Bone marrow (tissue), 2 donors: ENCODE results near the gene IAPP.
"Not testable (repeated sequence)": the region's sequence is repeated elsewhere in the genome, so short reads cannot be mapped to it uniquely, and the experiment has no call there.

ENCODE experiments used
- DNase-seq, 2 donors: peaks; one replicate each; lab custom pipeline; 2025; lab: John Stamatoyannopoulos, UW

IAPP gene

GRCh38 chr12:21379218-21379617, 6.5 kb downstream of the IAPP start:
- no peak for DNase-seq

- not testable (repeated sequence) for DNase-seq
These were observed 8.6 kb downstream of the IAPP start for GRCh38 chr12:21381320-21381719.

GRCh38 chr12:21384261-21384660, 11.6 kb downstream of the IAPP start:
- no peak for DNase-seq

DNA sequence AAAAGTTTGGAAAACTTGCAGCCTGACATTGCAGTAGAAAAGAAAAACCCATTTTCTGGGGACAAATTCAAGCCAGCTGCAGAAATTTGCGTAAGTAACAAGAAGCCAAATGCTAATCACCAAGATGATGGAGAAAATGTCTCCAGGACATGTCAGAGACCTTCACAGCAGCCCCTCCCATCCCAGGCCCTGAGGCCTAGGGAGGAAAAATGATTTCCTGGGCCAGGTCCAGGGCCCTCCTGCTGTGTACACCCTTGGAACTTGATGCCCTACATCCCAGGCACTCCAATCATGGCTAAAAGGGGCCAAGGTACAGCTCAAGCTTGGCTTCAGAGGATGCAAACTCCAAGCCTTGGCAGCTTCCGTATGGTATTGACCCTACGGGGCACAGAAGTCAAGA, 14.5 kb downstream of the IAPP start:
- DNase-seq, result no peak

- DNase-seq, result no peak
These were observed 19.7 kb downstream of the IAPP start for GRCh38 chr12:21392384-21392783.

GRCh38 chr12:21394828-21395626, 22.3 kb downstream of the IAPP start:
- not testable (repeated sequence) for DNase-seq

DNA sequence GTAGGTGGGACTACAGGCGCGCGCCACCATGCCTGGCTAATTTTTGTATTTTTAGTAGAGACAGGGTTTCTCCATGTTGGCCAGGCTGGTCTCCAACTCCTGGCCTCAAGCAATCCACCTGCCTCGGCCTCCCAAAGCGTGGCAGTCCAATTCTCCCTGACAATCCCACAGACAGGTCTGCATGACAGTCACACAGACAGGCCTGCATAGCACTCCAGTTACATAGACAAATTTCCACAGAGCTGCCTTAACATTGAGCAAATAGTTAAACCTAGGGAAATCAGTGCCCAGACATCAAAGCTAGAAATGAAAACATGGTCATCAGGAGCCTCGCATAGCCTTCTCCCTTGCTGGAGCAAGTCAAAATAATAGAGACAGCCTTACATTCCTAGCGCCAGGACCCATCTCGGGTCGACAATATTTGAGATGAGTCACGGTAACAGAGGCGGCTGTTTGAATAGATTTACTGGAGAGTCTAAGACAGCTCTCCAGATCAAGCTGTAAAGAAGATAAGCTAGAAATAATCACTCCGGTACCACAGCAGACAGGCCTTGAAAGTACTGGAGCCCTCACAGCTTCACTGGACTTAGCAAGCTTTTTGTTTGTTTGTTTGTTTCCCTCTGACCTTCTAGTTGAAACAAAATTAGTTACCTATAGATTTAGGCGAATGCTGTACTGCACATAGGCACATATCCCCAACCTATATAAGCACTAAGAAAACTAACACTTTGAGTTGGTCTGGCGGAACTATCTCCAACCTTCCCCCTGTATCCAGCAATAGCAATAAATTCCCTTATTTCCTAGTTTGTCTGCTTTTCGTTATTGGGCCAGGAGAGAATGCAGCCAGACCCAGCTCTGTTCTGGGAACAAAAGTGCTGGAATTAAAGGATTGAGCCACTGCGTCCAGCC, 40.9 kb downstream of the IAPP start:
- no peak for DNase-seq

GRCh38 chr12:21416511-21417121, 43.9 kb downstream of the IAPP start:
- DNase-seq, result no peak

GRCh38 chr12:21418398-21418797, 45.7 kb downstream of the IAPP start:
- DNase-seq, result not testable (repeated sequence)

GRCh38 chr12:21419009-21419699, 46.5 kb downstream of the IAPP start:
- DNase-seq, result not testable (repeated sequence)

- DNase-seq, result no peak
These were observed 55.5 kb downstream of the IAPP start for GRCh38 chr12:21428241-21428640.
